ENCODE measurements around the gene HSPA1L.

DNA sequence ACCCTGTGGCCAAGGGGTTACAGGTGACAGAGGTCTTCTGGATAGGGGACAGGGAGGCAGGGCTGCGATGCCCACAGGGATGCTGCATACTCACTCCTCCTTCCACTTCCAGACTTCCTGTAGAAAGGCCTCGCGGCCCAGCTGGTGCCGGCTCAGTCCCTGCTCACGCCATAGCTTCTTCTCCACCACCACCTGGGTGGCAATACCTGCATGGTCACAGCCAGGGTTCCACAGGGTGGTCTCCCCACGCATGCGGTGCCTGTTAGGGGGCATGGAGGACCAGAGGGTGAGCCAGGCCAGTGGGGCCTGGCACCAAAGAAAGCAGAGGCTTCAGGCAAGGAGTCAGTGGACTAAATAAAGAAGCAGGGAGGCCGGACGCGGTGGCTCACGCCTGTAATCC lies 29.6 kb downstream of the HSPA1L start:
- TF ChIP-seq GATA2 (IDR thresholded peaks at IDR 0.05; ENCODE audit: low read depth, low read length) (no peak), GATA3 (IDR thresholded peaks at IDR 0.05; ENCODE audit: low read depth, low read length) (no peak)
